Testis (tissue), 2 donors: ENCODE data around the gene DNAH10.

Experiments used
- POLR2A ChIP-seq: fragments of 450-650 bp; IDR thresholded peaks from one replicate; pipeline ENCODE4 v1.6.1; 2017; ENCODE audit warnings: antibody characterized with exemption, mild to moderate bottlenecking, moderate library complexity
- TF ChIP-seq, protein P1 (sequence below), 3 experiments: fragments of 450-650 bp in 2 of 3; fragments of 200-600 bp in 1 of 3; sonication (generic) in 1 of 3; IDR thresholded peaks; one replicate each; pipeline ENCODE4 v1.5.1; 2016 to 2019; ENCODE audit warnings: antibody characterized with exemption in 3 of 3, mild to moderate bottlenecking in 2 of 3, moderate library complexity in 1 of 3

DNA sequence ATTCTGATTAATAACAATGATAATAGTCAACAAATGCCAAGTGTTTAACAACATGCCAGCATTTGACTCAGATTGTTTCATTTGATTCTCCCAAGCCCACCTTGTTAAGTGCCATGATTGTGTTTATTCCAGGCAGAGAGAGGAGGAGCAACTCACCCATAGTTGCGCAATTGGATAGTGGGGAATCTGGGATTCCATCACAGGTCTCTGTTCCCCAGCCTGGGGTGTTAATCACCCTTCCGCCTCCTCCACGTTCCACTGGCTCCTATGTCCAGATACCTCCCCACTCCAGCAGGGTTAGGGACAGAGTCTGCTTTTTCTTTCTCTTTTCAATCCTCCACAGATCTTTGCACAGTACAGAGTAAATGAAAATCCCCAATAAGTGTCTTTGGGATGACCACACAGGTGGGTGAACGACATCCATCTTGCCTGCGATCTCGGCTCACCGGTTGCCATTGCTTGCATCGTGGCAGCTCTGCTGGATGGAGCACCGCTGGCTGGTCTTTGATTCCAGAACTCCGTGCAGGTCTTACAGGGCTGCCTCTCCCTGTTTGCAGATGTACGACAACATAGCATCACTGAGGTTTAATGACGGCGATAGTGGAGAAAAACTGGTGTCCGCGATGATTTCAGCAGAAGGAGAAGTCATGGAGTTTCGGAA is 78.8 kb downstream of the DNAH10 start:
- TF ChIP-seq, protein P1, sequence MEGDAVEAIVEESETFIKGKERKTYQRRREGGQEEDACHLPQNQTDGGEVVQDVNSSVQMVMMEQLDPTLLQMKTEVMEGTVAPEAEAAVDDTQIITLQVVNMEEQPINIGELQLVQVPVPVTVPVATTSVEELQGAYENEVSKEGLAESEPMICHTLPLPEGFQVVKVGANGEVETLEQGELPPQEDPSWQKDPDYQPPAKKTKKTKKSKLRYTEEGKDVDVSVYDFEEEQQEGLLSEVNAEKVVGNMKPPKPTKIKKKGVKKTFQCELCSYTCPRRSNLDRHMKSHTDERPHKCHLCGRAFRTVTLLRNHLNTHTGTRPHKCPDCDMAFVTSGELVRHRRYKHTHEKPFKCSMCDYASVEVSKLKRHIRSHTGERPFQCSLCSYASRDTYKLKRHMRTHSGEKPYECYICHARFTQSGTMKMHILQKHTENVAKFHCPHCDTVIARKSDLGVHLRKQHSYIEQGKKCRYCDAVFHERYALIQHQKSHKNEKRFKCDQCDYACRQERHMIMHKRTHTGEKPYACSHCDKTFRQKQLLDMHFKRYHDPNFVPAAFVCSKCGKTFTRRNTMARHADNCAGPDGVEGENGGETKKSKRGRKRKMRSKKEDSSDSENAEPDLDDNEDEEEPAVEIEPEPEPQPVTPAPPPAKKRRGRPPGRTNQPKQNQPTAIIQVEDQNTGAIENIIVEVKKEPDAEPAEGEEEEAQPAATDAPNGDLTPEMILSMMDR (IDR thresholded peaks at IDR 0.05): no peak
- TF ChIP-seq POLR2A: no peak
